Left forelimb (tissue), 1 donor: ENCODE results near the gene NFYC.
"Not testable (repeated sequence)": the region's sequence is repeated elsewhere in the genome, so short reads cannot be mapped to it uniquely, and the experiment has no call there.

ENCODE experiments used
- DNase-seq: peaks from one replicate; pipeline ENCODE4 v3.0.0-alpha.2; 2018; ENCODE audit warnings: low spot score

Gene NFYC

GRCh38 chr1:40665335-40666171 is 26.0 kb upstream of the NFYC start, which contains the start of gene RIMS3:
Gene RIMS3 (minus strand): TSS chr1:40665682. CDS start chr1:40641925, 23,757 bp downstream.
- DNase-seq: peak; percentile 80

GRCh38 chr1:40668769-40669525 is 22.6 kb upstream of the NFYC start:
- DNase-seq: peak; percentile 78

DNA sequence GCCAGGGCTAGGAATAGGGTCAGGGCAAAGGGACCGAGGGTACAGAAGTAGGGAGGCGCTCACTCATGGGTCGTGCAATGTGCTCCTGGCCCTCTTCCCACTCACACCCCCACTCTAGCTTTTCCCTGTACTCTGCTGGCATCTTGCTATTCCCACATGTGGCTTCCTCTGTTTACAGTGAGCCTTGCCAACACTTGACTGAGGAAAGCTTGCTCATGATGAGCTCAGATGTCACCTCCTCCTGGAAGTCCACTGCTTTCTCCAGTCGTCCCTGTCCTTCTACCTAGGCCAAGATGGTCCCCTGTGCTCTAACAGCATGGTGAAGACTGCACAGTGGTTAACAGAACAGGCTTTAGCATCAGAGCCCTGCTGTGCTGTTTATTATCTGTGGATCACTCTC is 18.1 kb upstream of the NFYC start:
- no peak for DNase-seq

GRCh38 chr1:40676501-40676900 is 15.0 kb upstream of the NFYC start:
- no peak for DNase-seq

- no peak for DNase-seq
Measured at GRCh38 chr1:40679165-40679953, 12.1 kb upstream of the NFYC start.

DNA sequence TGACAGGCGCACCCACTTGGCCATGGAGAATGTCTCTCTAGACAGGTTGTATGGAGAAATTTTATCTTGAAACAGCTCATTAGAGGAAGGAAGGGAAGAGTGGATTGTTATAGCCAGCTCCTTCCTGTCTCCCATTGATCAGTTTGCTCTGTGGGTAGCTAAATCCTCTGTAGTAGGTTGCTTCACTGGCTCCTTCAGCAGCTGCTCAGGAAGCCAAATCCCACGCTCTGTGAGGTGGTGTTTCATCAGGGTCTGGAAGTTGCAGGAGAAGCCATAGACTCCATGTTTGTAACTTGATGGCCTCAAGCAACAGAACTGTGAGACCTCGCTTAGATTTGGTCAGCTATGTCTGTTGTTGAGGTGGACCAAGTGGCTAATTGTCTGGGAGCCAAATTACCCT is 6.8 kb upstream of the NFYC start:
- DNase-seq: no peak

DNA sequence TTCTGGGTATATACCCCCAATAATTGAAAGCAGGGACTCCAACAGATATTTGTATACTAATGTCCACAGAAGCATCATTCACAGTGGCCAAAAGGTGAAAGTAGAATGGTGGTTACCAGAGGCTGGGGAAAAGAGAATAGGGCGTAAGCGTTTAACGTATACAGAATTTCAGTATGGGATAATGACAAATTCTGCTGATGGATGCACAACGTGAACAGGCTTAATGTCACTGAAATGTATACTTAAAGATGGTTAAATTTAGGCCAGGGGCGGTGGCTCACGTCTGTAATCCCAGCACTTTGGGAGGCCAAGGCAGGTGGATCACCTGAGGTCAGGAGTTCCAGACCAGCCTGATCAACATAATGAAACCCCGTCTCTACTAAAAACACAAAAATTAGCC is 4.4 kb upstream of the NFYC start:
- no peak for DNase-seq

DNA sequence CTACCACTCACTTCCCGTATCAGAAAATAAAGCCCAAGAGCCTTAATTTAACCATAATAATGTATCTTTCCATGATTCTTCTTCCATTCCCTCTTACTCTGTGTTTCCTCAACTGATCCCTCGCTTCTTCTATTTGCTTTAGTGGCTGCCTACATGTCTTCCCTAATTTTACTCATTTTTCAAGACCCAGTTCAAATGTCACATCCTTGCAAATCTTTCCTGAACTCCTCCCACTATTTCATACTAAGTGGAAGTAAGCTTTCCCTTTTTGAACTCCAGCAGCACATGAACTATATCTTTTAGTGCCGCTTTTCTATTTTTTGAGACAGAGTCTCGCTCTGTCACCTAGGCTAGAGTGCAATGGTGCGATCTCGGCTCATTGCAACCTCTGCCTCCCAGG is 3.8 kb upstream of the NFYC start:
- no peak for DNase-seq

DNA sequence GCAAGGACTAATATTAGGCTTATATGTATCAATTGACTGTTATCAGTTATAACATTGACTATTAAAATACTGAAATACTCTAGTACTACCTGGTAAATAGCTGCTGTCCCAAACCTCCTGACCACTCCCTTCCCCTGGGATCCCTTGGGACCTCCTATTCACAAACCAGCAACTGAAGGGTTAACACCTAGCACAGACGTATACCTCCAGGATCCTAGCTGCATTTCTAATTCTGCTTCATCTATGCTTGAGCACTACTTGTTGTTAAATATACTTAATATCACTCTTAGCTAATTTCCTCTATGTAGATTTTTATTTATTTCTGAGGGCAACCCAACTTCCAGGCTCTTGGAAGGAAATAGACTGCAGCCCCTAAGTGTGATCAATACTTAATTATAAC is 1.8 kb upstream of the NFYC start:
- no peak for DNase-seq

GRCh38 chr1:40690771-40691537 is 550 bp upstream of the NFYC start:
- no peak for DNase-seq

GRCh38 chr1:40692429-40692895 is 958 bp downstream of the NFYC start:
- DNase-seq: no peak

DNA sequence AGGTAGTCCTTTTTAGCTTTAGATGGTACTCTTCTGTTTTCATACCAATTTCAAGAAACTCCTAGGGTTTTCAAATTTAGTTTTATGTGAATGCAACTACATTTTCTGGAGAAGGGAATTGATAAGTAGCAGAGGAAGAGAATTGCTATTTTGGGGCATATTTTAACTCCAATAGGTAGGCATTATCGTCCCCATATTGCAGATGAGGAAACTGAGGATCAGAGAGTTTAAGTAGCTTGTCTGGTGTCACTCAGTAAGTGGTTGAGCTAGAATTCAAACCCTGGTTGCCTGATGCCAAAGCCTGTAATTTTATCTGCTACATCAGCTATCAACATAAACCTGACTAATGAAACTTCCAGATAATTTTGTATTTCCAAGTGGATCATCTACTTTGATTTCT is 1.9 kb downstream of the NFYC start:
- no peak for DNase-seq

- DNase-seq: no peak
Measured at GRCh38 chr1:40694353-40694874, 2.9 kb downstream of the NFYC start.

- DNase-seq: no peak
Measured at GRCh38 chr1:40696294-40696693, 4.8 kb downstream of the NFYC start.

DNA sequence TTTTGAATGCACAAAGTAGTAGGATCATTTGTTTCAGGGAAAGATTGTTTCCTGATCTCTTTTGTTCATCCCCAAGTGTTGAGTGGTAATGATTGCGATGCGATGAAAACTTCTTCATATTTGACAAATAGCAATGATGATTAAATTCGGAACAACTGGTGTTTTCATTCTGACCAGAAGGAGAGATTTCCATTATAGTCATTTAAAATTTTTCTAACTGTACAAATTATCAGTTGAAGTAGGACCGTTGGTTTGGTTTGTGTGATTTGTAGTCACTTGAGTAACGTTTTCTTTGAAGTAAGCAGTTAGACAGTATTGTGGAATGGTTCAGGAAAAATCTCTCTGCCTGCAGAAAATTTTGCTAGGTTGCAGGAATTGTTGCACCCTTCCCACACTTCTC is 5.9 kb downstream of the NFYC start:
- DNase-seq: no peak

DNA sequence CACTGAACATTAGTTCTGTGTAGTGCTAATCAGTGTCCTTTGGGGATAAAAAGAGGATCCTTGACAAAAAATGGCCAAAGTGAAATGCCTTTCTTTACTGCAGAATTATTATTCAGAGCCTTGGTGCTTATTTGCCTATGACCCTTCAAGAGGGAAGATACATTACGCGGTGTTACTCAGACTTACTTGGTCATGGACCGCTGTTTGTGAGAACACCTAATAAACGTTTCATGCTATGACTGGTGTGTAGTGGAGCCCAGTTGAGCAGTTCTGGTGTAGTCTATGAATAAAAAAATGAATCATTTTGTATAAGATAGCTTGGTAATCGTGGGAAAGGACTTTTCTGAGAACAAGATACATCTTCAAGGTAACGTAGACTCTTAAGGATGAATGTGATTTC is 8.3 kb downstream of the NFYC start:
- no peak for DNase-seq

DNA sequence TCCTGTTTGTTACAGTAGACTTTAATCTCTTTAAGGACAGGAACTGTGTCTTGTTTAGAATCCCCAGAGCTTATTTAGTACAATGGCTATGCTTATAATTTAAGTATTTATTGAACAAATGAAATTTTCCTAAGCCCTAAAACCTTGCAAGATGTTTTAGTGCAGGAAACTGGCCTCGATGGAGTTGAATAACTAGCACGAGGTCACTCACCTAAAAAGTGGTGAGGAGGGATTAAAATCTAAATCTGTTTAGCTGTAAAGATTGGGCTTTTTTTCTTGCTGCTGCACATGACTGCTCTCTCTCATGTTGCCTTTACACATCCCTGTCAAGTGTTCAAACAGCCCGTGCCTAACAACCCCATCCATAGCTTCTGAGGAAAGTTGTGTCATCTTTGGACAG is 10.2 kb downstream of the NFYC start:
- DNase-seq: no peak

DNA sequence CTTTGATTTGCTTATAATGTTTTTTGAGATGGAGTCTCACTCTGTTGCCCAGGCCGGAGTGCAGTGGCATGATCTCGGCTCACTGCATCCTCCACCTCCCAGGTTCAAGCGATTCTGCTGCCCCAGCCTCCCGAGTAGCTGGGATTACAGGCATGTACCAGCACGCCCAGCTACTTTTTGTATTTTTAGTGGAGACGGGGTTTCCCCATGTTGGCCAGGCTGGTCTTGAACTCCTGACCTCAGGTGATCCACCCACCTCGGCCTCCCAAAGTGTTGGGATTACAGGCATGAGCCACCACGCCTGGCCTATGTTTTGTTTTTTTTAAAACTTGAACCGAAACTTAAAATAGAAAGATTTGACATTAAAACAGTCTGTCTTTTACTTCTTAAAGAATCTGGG is 11.3 kb downstream of the NFYC start:
- DNase-seq: not testable (repeated sequence)

GRCh38 chr1:40703316-40703715 is 11.8 kb downstream of the NFYC start:
- DNase-seq: no peak

DNA sequence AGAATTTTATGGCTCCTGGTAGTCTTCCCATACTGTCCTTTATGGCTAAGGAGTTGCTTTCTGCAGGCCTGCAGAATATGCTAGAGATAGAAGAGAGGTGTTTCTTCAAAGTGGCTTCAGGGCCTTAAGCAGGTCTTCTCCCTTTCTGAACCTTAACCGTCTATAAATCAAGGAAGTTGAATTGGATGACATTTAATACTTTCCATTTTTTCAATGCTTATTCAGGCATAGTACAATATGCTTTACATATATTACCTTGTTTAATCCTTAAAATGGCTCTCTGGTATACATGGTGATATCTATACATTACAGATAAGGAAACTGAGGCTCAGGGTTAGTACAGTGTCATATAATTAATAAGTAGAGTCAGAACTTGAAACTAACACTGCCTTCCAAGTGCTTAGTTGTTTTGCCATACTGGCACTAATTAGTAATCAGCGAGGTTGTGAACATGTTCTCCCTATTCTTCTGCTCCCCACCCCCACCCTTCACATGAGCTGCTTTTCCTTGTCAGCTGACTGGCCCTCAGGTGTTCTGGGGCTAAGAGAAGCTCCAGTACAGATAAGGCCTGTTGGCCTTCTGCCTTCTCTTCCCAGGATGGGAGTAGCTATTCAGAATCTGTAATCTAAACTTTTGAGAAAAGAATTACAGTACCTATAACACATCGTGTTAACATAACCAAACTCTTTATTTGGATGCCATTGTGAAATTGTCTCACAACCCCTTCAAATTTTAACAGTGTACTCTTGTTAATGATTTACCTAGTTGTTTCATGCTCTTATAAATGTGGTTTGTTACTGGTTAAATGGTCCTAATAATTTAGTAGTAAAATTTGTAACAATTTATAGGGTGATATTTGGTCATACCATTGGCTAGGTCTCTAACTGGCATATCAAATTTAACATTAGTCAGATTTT is 13.6 kb downstream of the NFYC start:
- DNase-seq: no peak
